ENCODE data around the gene PPP1R37. TPM values are rescaled to one million over a fixed set of nuclear protein-coding genes. Genes with fewer than 3 reads are reported as not detected.

PPP1R37 gene
- total and polyA plus RNA-seq, 2 donors (not counting 3 experiments of a cell fraction or from before 2014, with no cell fraction given): 16.2 to 27.1 TPM

DNA sequence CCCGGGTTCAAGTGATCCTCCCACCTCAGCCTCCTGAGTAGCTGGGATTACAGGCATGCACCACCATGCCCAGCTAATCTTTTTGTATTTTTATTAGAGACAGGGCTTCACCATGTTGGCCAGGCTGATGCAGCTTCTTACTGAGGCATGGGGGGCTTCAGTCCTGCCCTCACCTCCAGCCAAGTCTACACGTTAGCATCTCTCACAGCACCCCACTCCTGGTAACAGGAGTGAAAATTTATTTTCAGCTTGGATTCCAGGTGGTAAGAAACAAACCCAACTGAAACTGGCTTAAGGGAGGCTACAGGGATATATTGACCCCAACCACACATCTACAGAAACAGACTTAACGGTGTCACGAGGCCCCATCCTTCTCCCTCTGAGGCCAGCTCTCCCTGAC is 57.2 kb downstream of the PPP1R37 start:
- FAIRE-seq: no peak
- H3K79me2 ChIP-seq (ENCODE audit: control insufficient read depth, insufficient read depth, low read length): no peaks in the 10 kb centered on the region
- BruUV-seq (replicated peaks): no TSS peak
- POLR2A ChIA-PET: no interaction called here
- CTCF ChIA-PET: interaction anchor here (1.2 to 1.5 kb wide), 2 partner anchors 15 to 98 kb away, joined by 3 read pairs; no protein-coding TSS in a partner anchor
- no peak for DNase-seq (ENCODE audit: low read depth, low spot score)
- peaks cover 18% of the 10 kb centered on the region for H3K4me1 ChIP-seq (ENCODE audit: control insufficient read depth, extremely low read depth, insufficient read depth, low read length)
- intact Hi-C loops (cut with micrococcal nuclease) (no loop called here), dilution Hi-C loops (cut with MboI; ENCODE audit: extremely low pct_ligation_motif_present, low sequenced_read_pairs) (no loop called here)
- no peak overlapping the region for H2AFZ ChIP-seq (ENCODE audit: low read depth, low read length)
- H3K9me1 ChIP-seq (replicated peaks; ENCODE audit: control insufficient read depth, extremely low read depth, insufficient read depth, low read length): no peaks in the 10 kb centered on the region
- H3K27ac ChIP-seq (ENCODE audit: insufficient read depth, low read depth, low read length): no peak overlapping the region
- H4K20me1 ChIP-seq (replicated peaks; ENCODE audit: control insufficient read depth, extremely low read depth, insufficient read depth, low read length): no peaks in the 10 kb centered on the region
- TF ChIP-seq JUN (IDR thresholded peaks at IDR 0.05; ENCODE audit: borderline replicate concordance, insufficient read depth, insufficient read length, low read depth) (no peak), EZH2 (IDR thresholded peaks at IDR 0.05; ENCODE audit: borderline replicate concordance, low read depth, low read length, severe bottlenecking) (no peak), FOS (IDR thresholded peaks at IDR 0.05; ENCODE audit: borderline replicate concordance, insufficient read depth, low read length) (no peak), POLR2A (IDR thresholded peaks at IDR 0.05; ENCODE audit: low read depth, low read length) (no peak), GATA2 (IDR thresholded peaks at IDR 0.05; ENCODE audit: insufficient read depth, insufficient read length, low read depth, low read length) (no peak), MYC (IDR thresholded peaks at IDR 0.05; ENCODE audit: low read depth, low read length) (no peak), POLR2AphosphoS5 (IDR thresholded peaks at IDR 0.05; ENCODE audit: insufficient read depth, low read depth, low read length) (no peak)
- TF ChIP-seq, protein P1, sequence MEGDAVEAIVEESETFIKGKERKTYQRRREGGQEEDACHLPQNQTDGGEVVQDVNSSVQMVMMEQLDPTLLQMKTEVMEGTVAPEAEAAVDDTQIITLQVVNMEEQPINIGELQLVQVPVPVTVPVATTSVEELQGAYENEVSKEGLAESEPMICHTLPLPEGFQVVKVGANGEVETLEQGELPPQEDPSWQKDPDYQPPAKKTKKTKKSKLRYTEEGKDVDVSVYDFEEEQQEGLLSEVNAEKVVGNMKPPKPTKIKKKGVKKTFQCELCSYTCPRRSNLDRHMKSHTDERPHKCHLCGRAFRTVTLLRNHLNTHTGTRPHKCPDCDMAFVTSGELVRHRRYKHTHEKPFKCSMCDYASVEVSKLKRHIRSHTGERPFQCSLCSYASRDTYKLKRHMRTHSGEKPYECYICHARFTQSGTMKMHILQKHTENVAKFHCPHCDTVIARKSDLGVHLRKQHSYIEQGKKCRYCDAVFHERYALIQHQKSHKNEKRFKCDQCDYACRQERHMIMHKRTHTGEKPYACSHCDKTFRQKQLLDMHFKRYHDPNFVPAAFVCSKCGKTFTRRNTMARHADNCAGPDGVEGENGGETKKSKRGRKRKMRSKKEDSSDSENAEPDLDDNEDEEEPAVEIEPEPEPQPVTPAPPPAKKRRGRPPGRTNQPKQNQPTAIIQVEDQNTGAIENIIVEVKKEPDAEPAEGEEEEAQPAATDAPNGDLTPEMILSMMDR (IDR thresholded peaks at IDR 0.05; ENCODE audit: extremely low read depth in 1 of 2, insufficient read depth in 1 of 2, low read depth in 1 of 2, low read length in 2 of 2): no peak
- TF ChIP-seq, protein P2, sequence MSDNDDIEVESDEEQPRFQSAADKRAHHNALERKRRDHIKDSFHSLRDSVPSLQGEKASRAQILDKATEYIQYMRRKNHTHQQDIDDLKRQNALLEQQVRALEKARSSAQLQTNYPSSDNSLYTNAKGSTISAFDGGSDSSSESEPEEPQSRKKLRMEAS (IDR thresholded peaks at IDR 0.05; ENCODE audit: insufficient read depth, insufficient read length): no peak
- peaks cover 6 to 15% of the 10 kb centered on the region in 2 experiments for H3K27me3 ChIP-seq (ENCODE audit: control insufficient read depth in 2 of 2, insufficient read depth in 2 of 2, low read length in 2 of 2)
- no peaks in the 10 kb centered on the region for H3K9me3 ChIP-seq (replicated peaks; ENCODE audit: control insufficient read depth, insufficient read depth, low read length)
- H3K4me3 ChIP-seq (replicated peaks in 1 of 3; ENCODE audit: insufficient read depth in 1 of 3, low read depth in 1 of 3, low read length in 3 of 3): no peak overlapping the region
- H3K4me2 ChIP-seq (ENCODE audit: insufficient read depth, low read length): no peak overlapping the region
- H3K9ac ChIP-seq (replicated peaks; ENCODE audit: extremely low read depth, insufficient read depth, low read length): no peak overlapping the region
- H3K36me3 ChIP-seq (ENCODE audit: control insufficient read depth in 2 of 2, extremely low read depth in 1 of 2, insufficient read depth in 2 of 2, low read length in 2 of 2): peaks cover 0 to 2% of the 10 kb centered on the region in 2 experiments

Data from endothelial cell of umbilical vein (primary cell).